Suprapubic skin (tissue), 4 donors: Measurements from ENCODE around the gene SCAF1.

Experiments
- POLR2A ChIP-seq, 2 donors: fragments of 450-650 bp; IDR thresholded peaks; one replicate each; pipeline ENCODE4 v1.6.1; 2017; ENCODE audit warnings: antibody characterized with exemption in 2 of 2, mild to moderate bottlenecking in 2 of 2, moderate library complexity in 2 of 2
- POLR2AphosphoS5 ChIP-seq, 3 donors: sonication (generic); formaldehyde crosslinking; IDR thresholded peaks; one replicate each; pipeline ENCODE4 v1.6.1; 2017; ENCODE audit warnings: antibody characterized with exemption in 3 of 3
- TF ChIP-seq, protein P1 (sequence below), 2 donors: fragments of 200-600 bp in 1 of 2; fragments of 450-650 bp in 1 of 2; sonication (generic) in 1 of 2; IDR thresholded peaks; one replicate each; pipeline ENCODE4 v1.5.1; 2016 to 2019; ENCODE audit warnings: antibody characterized with exemption in 2 of 2, mild to moderate bottlenecking in 1 of 2, moderate library complexity in 1 of 2

DNA sequence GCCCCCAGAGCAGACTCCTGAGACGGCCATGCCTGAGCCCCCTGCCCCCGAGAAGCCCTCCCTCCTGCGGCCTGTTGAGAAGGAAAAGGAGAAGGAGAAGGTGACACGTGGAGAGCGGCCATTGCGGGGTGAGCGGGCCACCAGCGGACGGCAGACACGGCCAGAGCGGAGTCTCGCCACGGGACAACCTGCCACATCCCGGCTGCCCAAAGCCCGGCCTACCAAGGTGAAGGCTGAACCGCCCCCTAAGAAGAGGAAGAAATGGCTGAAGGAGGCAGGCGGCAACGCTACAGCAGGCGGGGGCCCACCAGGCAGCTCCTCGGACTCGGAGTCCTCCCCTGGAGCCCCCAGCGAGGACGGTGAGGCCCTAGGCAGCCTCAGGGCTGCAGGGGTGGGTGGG, 26.1 kb upstream of the SCAF1 start:
- TF ChIP-seq, protein P1, sequence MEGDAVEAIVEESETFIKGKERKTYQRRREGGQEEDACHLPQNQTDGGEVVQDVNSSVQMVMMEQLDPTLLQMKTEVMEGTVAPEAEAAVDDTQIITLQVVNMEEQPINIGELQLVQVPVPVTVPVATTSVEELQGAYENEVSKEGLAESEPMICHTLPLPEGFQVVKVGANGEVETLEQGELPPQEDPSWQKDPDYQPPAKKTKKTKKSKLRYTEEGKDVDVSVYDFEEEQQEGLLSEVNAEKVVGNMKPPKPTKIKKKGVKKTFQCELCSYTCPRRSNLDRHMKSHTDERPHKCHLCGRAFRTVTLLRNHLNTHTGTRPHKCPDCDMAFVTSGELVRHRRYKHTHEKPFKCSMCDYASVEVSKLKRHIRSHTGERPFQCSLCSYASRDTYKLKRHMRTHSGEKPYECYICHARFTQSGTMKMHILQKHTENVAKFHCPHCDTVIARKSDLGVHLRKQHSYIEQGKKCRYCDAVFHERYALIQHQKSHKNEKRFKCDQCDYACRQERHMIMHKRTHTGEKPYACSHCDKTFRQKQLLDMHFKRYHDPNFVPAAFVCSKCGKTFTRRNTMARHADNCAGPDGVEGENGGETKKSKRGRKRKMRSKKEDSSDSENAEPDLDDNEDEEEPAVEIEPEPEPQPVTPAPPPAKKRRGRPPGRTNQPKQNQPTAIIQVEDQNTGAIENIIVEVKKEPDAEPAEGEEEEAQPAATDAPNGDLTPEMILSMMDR (IDR thresholded peaks at IDR 0.05): no peak
- no peak for TF ChIP-seq POLR2AphosphoS5 (IDR thresholded peaks at IDR 0.05)
- no peak for TF ChIP-seq POLR2A (IDR thresholded peaks at IDR 0.05)
